CD8-positive, alpha-beta memory T cell (primary cell): ENCODE measurements around the gene INHBB. TPM values are rescaled to one million over a fixed set of nuclear protein-coding genes. Genes with fewer than 3 reads are reported as not detected.

Source experiments
- CTCF ChIA-PET: fragments of 350-600 bp; sonication (Branson Sonifier 250); formaldehyde crosslinking; loops from one replicate; lab custom pipeline; 2021; ENCODE audit warnings: antibody characterized with exemption; lab: Charles Lee
- POLR2A ChIA-PET: fragments of 350-600 bp; sonication (Branson Sonifier 250); formaldehyde crosslinking; loops from one replicate; lab custom pipeline; 2021; ENCODE audit warnings: antibody characterized with exemption; lab: Charles Lee
- DNase-seq, 5 donors: peaks; one replicate each; pipeline versions ENCODE4 v3.0.0 to v3.0.0-alpha.2; 2020 to 2022; ENCODE audit warnings: mixed read lengths in 1 of 5
- H3K27ac ChIP-seq: one replicate; pipeline ENCODE4 v1.7.0; 2013; ENCODE audit warnings: low read depth, mild to moderate bottlenecking, low read length, moderate library complexity
- H3K27me3 ChIP-seq: 2 replicates; pipeline ENCODE4 v1.7.0; 2013; ENCODE audit warnings: low read length, mild to moderate bottlenecking; ENCODE audit not compliant: insufficient read depth, poor library complexity, severe bottlenecking
- H3K36me3 ChIP-seq: 2 replicates; pipeline ENCODE4 v1.7.0; 2013; ENCODE audit warnings: mild to moderate bottlenecking, low read length, moderate library complexity; ENCODE audit not compliant: insufficient read depth
- H3K4me1 ChIP-seq: 2 replicates; pipeline ENCODE4 v1.7.0; 2013; ENCODE audit warnings: mild to moderate bottlenecking, low read length, moderate library complexity; ENCODE audit not compliant: insufficient read depth
- H3K4me3 ChIP-seq: 2 replicates; pipeline ENCODE4 v1.7.0; 2013; ENCODE audit warnings: mild to moderate bottlenecking, low read length
- H3K9me3 ChIP-seq: 2 replicates; pipeline ENCODE4 v1.7.0; 2013; ENCODE audit warnings: mild to moderate bottlenecking, low read length
- H3K27ac Mint-ChIP-seq, 8 donors: one replicate each; pipeline ENCODE4 v1.8.0; 2020 to 2021; ENCODE audit warnings: mixed read lengths in 8 of 8, mild to moderate bottlenecking in 6 of 8, inconsistent platforms in 3 of 8, moderate library complexity in 3 of 8
- H3K27me3 Mint-ChIP-seq, 2 donors: one replicate each; pipeline ENCODE4 v1.8.0; 2020 to 2021; ENCODE audit warnings: mixed read lengths in 2 of 2, mild to moderate bottlenecking in 1 of 2, moderate library complexity in 1 of 2
- H3K36me3 Mint-ChIP-seq, 3 donors: one replicate each; pipeline ENCODE4 v1.8.0; 2020 to 2021; ENCODE audit warnings: mixed read lengths in 3 of 3, inconsistent platforms in 1 of 3, mild to moderate bottlenecking in 1 of 3
- H3K4me1 Mint-ChIP-seq, 3 donors: one replicate each; pipeline ENCODE4 v1.8.0; 2020 to 2021; ENCODE audit warnings: mixed read lengths in 3 of 3, inconsistent platforms in 1 of 3, mild to moderate bottlenecking in 1 of 3
- H3K4me3 Mint-ChIP-seq, 7 donors: one replicate each; pipeline ENCODE4 v1.8.0; 2020 to 2021; ENCODE audit warnings: mixed read lengths in 7 of 7, mild to moderate bottlenecking in 6 of 7, moderate library complexity in 4 of 7, inconsistent platforms in 2 of 7
- H3K9me3 Mint-ChIP-seq, 5 donors: one replicate each; pipeline ENCODE4 v1.8.0; 2020 to 2022; ENCODE audit warnings: mixed read lengths in 5 of 5, mild to moderate bottlenecking in 3 of 5, moderate library complexity in 2 of 5, inconsistent platforms in 1 of 5
- polyA plus RNA-seq: library from polyadenylated mRNA; unstranded; fragments of 300-500 nt; fragmentation: Illumina TruSeq; gene quantifications from one replicate; pipeline ENCODE4 v1.2.3, GENCODE V29; 2021
- total RNA-seq, 2 experiments: library from RNA; stranded (reverse); gene quantifications; one replicate each; pipeline ENCODE4 v1.2.3, GENCODE V29; 2021

The INHBB gene
- total RNA-seq (not detected), polyA plus RNA-seq (not detected)

DNA sequence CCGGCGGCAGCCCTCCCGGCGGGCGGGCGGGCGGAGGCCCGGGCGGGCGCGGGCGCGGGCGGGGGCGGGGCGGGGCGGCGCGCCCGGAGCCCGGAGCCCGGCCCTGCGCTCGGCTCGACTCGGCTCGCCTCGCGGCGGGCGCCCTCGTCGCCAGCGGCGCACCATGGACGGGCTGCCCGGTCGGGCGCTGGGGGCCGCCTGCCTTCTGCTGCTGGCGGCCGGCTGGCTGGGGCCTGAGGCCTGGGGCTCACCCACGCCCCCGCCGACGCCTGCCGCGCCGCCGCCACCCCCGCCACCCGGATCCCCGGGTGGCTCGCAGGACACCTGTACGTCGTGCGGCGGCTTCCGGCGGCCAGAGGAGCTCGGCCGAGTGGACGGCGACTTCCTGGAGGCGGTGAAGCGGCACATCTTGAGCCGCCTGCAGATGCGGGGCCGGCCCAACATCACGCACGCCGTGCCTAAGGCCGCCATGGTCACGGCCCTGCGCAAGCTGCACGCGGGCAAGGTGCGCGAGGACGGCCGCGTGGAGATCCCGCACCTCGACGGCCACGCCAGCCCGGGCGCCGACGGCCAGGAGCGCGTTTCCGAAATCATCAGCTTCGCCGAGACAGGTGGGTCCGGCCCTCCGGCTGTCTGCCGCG is at the start of gene INHBB:
Gene INHBB, plus strand, starts transcription at position 111 of the 641 bp plus-strand sequence. Its CDS starts 53 bp downstream, at position 164.
- peak within 1 kb of the TSS in 2 of 8 donors; percentile 10 to 69 for H3K27ac Mint-ChIP-seq
- H3K36me3 Mint-ChIP-seq: no peaks in the 10 kb centered on the region
- H3K4me3 ChIP-seq: no peak within 1 kb of the TSS
- CTCF ChIA-PET: no interaction called here
- H3K27me3 ChIP-seq: peaks cover 28% of the 10 kb centered on the region
- peaks cover 47 to 64% of the 10 kb centered on the region in 2 donors for H3K27me3 Mint-ChIP-seq
- no peaks in the 10 kb centered on the region for H3K9me3 ChIP-seq
- H3K36me3 ChIP-seq: no peaks in the 10 kb centered on the region
- H3K4me1 ChIP-seq: peaks cover 13% of the 10 kb centered on the region
- H3K9me3 Mint-ChIP-seq: no peaks in the 10 kb centered on the region
- peak within 1 kb of the TSS; percentile 38 to 89 (median 79) for H3K4me3 Mint-ChIP-seq
- POLR2A ChIA-PET: no interaction called here
- no peak within 1 kb of the TSS for H3K27ac ChIP-seq
- peaks cover 20 to 33% (median 22%) of the 10 kb centered on the region in 3 donors for H3K4me1 Mint-ChIP-seq
- DNase-seq: no peak

DNA sequence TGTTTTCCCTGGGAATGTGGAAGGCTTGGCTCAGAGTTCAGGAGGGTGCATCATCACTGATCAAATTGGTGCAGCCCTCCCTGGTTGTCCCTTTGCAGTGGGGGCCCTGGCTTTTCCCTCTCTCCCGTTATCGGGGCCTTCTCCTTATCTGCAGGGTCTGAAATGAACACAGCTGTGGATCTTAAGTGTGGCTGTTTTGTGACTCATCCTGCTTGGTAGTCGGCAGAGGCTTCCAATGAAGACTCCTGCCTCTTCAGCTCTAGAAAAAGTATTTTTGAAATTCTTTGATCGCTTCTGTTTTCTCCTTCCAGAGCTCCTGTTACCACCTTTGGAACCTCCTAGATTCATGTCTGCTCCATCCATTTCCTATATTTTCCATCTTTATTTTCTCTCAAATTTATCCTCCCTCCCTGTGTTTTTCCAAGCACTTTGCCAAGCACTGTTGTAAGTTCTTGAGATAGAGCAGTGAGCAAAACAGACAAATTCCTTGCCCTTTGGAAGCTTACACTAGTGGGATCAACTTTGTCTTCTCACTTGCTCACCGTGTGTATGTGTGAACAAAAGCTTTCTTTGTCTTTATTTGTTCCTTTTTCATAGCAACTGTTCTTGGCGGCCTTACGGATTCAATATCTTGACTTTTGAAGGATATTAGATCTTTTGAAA is 47.6 kb upstream of the INHBB start:
- no peak overlapping the region for H3K27ac Mint-ChIP-seq
- H3K27me3 Mint-ChIP-seq: no peaks in the 10 kb centered on the region
- POLR2A ChIA-PET: interaction anchor here (0.7 kb wide), 1 partner anchor 14 kb away, joined by 3 read pairs; no protein-coding TSS in a partner anchor

DNA sequence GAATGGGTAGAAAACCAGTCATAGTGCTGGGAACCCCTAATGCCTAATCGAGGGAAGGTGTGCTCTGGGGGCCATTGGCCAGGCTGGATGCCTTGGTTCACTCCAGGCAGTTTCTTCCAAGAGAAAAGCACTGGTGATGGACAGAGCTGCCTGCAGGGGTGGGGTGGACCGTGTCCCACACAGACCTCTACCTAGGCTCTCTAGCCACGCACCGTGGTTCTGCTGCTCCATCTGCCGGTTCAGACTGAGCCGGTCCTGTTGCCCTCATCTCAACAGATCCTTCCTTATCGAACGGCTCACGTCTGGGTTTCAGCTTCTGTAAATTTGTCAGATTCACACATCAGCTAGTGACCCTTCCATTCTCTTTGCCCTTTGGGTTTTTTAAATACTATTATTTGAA is 46.9 kb upstream of the INHBB start:
- Mint-ChIP-seq H3K4me1 (peaks cover 3 to 8% (median 6%) of the 10 kb centered on the region in 3 donors), H3K27ac (no peak overlapping the region), H3K27me3 (no peaks in the 10 kb centered on the region), H3K36me3 (peaks cover 7 to 55% (median 15%) of the 10 kb centered on the region in 3 donors), H3K9me3 (no peaks in the 10 kb centered on the region), H3K4me3 (no peak overlapping the region)
- no peak for DNase-seq
- ChIA-PET CTCF (no interaction called here), POLR2A (no interaction called here)
- H3K27ac ChIP-seq: no peak overlapping the region
- no peaks in the 10 kb centered on the region for H3K27me3 ChIP-seq
- H3K4me1 ChIP-seq: no peaks in the 10 kb centered on the region
- H3K36me3 ChIP-seq: no peaks in the 10 kb centered on the region
- H3K9me3 ChIP-seq: no peaks in the 10 kb centered on the region
- no peak overlapping the region for H3K4me3 ChIP-seq

More for the DNA sequence above, 47.6 kb upstream of the INHBB start:
- Histone ChIP-seq H3K36me3 (peaks cover under 1% of the 10 kb centered on the region), H3K4me3 (no peak overlapping the region), H3K27me3 (no peaks in the 10 kb centered on the region), H3K9me3 (no peaks in the 10 kb centered on the region), H3K27ac (no peak overlapping the region), H3K4me1 (no peaks in the 10 kb centered on the region)
- H3K9me3 Mint-ChIP-seq: no peaks in the 10 kb centered on the region
- H3K4me3 Mint-ChIP-seq: no peak overlapping the region
- no peak for DNase-seq
- peaks cover 13 to 58% (median 21%) of the 10 kb centered on the region in 3 donors for H3K36me3 Mint-ChIP-seq
- H3K4me1 Mint-ChIP-seq: peaks cover 3 to 8% (median 6%) of the 10 kb centered on the region in 3 donors
- CTCF ChIA-PET: interaction anchor here (2.0 kb wide), 1 partner anchor 15 kb away, joined by 10 read pairs; no protein-coding TSS in a partner anchor

DNA sequence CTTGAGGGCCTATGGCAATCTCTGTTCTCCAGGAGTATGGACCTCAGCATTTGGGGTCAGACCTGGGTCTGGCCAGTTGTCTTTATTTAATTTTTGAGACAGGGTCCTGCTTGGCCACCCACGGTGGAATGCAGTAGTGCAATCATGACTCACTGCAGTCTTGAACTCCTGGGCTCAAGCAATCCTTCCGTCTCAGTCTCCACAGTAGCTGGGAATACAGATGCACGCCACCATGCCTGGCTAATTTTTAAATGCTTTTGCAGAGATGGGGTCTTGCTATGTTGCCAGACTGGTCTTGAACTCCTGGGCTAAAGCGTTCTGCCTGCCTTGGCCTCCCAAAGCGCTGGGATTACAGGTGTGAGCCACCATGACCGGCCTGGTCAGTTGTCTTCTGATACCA is 46.4 kb upstream of the INHBB start:
- no peak overlapping the region for H3K27ac ChIP-seq
- H3K27me3 ChIP-seq: no peaks in the 10 kb centered on the region
- H3K36me3 ChIP-seq: no peaks in the 10 kb centered on the region
- H3K9me3 Mint-ChIP-seq: no peaks in the 10 kb centered on the region
- H3K27me3 Mint-ChIP-seq: no peaks in the 10 kb centered on the region
- no peak for DNase-seq
- POLR2A ChIA-PET: no interaction called here
- H3K27ac Mint-ChIP-seq: no peak overlapping the region
- H3K4me1 Mint-ChIP-seq: peaks cover 3 to 8% (median 6%) of the 10 kb centered on the region in 3 donors
- no peaks in the 10 kb centered on the region for H3K4me1 ChIP-seq
- no peak overlapping the region for H3K4me3 Mint-ChIP-seq
- H3K36me3 Mint-ChIP-seq: peaks cover 4 to 50% (median 11%) of the 10 kb centered on the region in 3 donors
- CTCF ChIA-PET: no interaction called here
- H3K9me3 ChIP-seq: no peaks in the 10 kb centered on the region
- H3K4me3 ChIP-seq: no peak overlapping the region

DNA sequence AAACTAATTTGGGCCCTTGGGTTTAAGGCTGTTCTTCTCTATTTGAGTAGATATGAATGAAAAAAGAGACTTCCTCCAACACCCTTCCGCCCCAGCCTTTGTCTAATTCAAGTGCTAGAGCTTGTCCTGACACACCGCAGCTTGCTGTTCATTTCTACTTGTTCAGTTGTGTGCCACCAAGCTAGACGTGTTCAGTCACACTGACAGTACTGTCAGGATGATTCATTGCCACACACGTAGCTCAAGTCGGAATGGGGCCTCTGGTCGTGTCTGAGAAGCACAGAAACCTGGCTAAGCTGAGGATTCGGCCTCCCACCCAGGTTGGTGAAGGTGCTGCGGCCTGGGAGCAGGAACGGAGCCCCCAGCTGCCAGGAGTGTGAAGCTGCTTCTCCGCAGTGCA is 45.6 kb upstream of the INHBB start:
- Mint-ChIP-seq H3K4me1 (peaks cover 3 to 8% (median 6%) of the 10 kb centered on the region in 3 donors), H3K9me3 (no peaks in the 10 kb centered on the region), H3K4me3 (no peak overlapping the region), H3K27me3 (no peaks in the 10 kb centered on the region), H3K36me3 (peaks cover 4 to 46% (median 11%) of the 10 kb centered on the region in 3 donors), H3K27ac (no peak overlapping the region)
- Histone ChIP-seq H3K27me3 (no peaks in the 10 kb centered on the region), H3K4me3 (no peak overlapping the region), H3K27ac (no peak overlapping the region), H3K9me3 (no peaks in the 10 kb centered on the region), H3K4me1 (no peaks in the 10 kb centered on the region), H3K36me3 (no peaks in the 10 kb centered on the region)
- ChIA-PET POLR2A (no interaction called here), CTCF (interaction anchor here (1.3 kb wide), 1 partner anchor 13 kb away, joined by 7 read pairs; no protein-coding TSS in a partner anchor)
- DNase-seq: no peak

DNA sequence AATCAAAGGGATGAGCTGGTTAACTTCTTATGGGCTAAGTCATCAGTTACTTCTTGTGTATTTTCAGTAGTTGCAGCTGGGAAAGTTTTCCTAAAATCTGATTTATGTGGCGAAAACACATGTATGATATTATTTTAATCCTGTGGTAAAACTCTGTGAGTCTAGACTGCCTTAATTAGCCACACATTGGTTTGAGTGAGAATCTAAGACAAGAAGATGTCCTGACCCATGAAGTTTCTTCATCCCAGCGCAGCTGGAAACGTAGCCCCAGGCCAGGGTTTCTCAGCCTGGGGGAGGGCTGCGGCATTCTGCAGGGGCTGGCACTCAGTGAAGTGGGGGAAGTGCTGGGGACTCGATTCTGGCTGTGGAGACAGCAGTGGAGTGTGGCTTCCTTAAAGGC is 44.7 kb upstream of the INHBB start:
- H3K27ac Mint-ChIP-seq: no peak overlapping the region
- Histone ChIP-seq H3K4me1 (no peaks in the 10 kb centered on the region), H3K36me3 (no peaks in the 10 kb centered on the region), H3K27me3 (no peaks in the 10 kb centered on the region), H3K27ac (no peak overlapping the region), H3K9me3 (no peaks in the 10 kb centered on the region), H3K4me3 (no peak overlapping the region)
- H3K4me1 Mint-ChIP-seq: peaks cover 3 to 8% (median 6%) of the 10 kb centered on the region in 3 donors
- H3K27me3 Mint-ChIP-seq: no peaks in the 10 kb centered on the region
- H3K36me3 Mint-ChIP-seq: peaks cover 4 to 41% (median 10%) of the 10 kb centered on the region in 3 donors
- CTCF ChIA-PET: interaction anchor here (1.1 to 1.3 kb wide), 2 partner anchors 12 to 99 kb away, joined by 3 to 7 read pairs; no protein-coding TSS in a partner anchor
- POLR2A ChIA-PET: no interaction called here
- H3K9me3 Mint-ChIP-seq: no peaks in the 10 kb centered on the region
- no peak overlapping the region for H3K4me3 Mint-ChIP-seq
- no peak for DNase-seq

DNA sequence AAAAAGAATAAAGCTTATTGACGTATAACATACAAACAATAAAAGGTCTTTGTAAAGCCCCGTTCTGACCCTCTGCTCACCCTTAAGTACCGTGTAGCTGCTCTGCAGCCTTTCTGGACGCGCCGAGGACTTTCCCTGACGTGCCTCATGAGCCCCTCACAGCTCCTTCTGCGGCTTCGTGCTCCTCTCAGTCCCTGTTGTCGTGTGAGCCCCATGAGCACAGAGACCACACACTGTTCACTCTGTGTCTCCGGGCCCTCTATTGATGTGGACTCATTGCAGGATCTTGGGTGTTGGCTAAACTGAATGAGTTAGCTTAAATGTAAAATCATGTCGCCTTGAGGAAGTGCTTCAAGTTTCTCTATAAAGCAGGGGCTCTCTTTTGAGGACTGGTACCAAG is 43.6 kb upstream of the INHBB start:
- Histone ChIP-seq H3K9me3 (no peaks in the 10 kb centered on the region), H3K36me3 (no peaks in the 10 kb centered on the region), H3K27ac (no peak overlapping the region), H3K4me1 (no peaks in the 10 kb centered on the region), H3K4me3 (no peak overlapping the region), H3K27me3 (no peaks in the 10 kb centered on the region)
- Mint-ChIP-seq H3K36me3 (peaks cover 4 to 37% (median 9%) of the 10 kb centered on the region in 3 donors), H3K9me3 (no peaks in the 10 kb centered on the region), H3K27ac (no peak overlapping the region), H3K4me1 (peaks cover 3 to 8% (median 6%) of the 10 kb centered on the region in 3 donors), H3K27me3 (no peaks in the 10 kb centered on the region), H3K4me3 (no peak overlapping the region)
- POLR2A ChIA-PET: no interaction called here
- CTCF ChIA-PET: interaction anchor here (1.1 to 1.7 kb wide), 3 partner anchors 10 to 100 kb away, joined by 3 to 4 read pairs (median 3); no protein-coding TSS in a partner anchor
- no peak for DNase-seq

DNA sequence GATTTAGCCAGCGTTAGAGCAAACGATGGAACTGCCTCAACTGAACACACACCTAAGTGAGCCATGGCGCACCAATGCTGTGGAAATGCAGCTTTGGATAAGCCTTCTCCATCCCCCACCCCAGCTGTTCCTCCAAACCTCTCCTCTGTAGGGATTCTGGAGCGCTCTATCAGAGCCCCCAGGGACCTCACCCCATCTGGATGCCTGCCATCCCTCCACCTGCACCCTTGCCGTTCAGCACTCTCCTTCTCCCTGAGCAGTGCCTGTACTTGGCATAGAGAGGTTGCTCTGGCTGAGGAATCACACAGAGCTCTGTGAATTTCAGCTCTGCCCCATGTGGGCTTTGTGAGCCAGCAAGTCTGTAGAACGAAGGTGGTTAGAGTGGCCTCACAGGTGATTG is 42.8 kb upstream of the INHBB start:
- POLR2A ChIA-PET: no interaction called here

More for the DNA sequence above, 42.8 kb upstream of the INHBB start:
- peaks cover 4 to 29% (median 6%) of the 10 kb centered on the region in 3 donors for H3K36me3 Mint-ChIP-seq
- no peaks in the 10 kb centered on the region for H3K9me3 Mint-ChIP-seq
- peaks cover 3 to 8% (median 6%) of the 10 kb centered on the region in 3 donors for H3K4me1 Mint-ChIP-seq
- H3K4me3 ChIP-seq: no peak overlapping the region
- no peak overlapping the region for H3K27ac ChIP-seq
- peak overlapping the region in 2 of 8 donors; percentile 15 to 88 for H3K27ac Mint-ChIP-seq
- DNase-seq: no peak
- CTCF ChIA-PET: interaction anchor here (1.7 kb wide), 1 partner anchor 10 kb away, joined by 4 read pairs; no protein-coding TSS in a partner anchor
- H3K36me3 ChIP-seq: no peaks in the 10 kb centered on the region
- H3K27me3 Mint-ChIP-seq: no peaks in the 10 kb centered on the region
- no peaks in the 10 kb centered on the region for H3K27me3 ChIP-seq
- H3K4me1 ChIP-seq: no peaks in the 10 kb centered on the region
- no peak overlapping the region for H3K4me3 Mint-ChIP-seq
- no peaks in the 10 kb centered on the region for H3K9me3 ChIP-seq
